Stimulated activated CD4-positive, alpha-beta T cell treated with anti-CD3 and anti-CD28 coated beads, Interleukin-1b, Interleukin-23, amount 100 ng/mL, for 4 hours (primary cell): ENCODE results near the gene CDK19.
"Not testable (repeated sequence)": the region's sequence is repeated elsewhere in the genome, so short reads cannot be mapped to it uniquely, and the experiment has no call there.

ENCODE experiments used
- DNase-seq, 2 donors: peaks; one replicate each; pipeline ENCODE4 v3.0.0-alpha.2; 2020; ENCODE audit warnings: low read depth in 2 of 2

The CDK19 gene

DNA sequence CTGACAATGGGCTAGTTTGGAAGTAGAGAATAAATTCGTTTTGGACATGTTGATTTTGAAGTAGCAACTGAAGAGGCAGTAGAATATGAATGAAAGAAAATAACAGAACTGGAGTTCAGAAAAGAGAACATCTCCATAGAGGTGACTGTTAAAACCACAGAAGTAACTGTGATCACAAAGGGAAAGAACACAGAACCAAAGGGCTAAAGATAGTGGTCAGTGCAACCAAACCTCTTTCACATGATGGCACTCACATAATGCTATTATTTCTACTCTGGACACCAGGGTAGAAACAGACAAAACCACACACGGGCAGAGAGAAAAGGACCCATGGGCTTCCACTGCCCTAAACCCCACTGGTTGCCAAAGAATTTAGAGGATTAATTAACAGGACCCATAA is 58.5 kb downstream of the CDK19 start:
- DNase-seq = no peak

- DNase-seq = no peak
Measured at GRCh38 chr6:110755411-110755834, 59.8 kb downstream of the CDK19 start.

DNA sequence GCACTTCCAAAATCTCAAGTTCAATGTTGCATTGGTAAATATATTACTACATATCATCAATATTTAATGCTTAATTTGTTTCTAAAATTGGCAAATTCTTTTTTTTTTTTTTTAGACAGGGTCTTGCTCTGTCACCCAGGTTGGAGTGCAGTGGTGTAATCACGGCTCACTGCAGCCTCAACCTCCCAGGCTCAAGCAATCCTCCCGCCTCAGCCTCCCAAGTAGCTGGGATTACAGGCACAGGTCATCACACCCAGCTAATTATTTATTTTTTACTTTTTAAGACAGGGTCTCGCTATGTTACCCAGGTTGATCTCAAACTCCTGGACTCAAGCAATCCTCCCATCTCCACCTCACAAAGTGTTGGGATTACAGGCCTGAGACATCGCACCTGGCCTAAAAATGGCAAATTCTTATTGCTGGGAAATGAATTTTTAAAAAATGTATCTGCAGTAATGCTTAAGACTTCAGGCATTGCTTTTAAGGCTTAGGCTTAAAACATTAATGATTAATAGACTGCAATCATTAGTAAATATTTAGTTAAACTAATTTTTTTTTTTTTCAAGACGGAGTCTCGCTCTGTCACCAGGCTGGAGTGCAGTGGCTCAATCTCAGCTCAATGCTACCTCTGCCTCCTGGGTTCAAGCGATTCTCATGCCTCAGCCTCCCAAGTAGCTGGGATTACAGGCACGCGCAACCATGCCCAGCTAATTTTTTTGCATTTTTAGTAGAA is 61.2 kb downstream of the CDK19 start:
- DNase-seq = not testable (repeated sequence)

GRCh38 chr6:110748453-110748852 is 66.8 kb downstream of the CDK19 start:
- no peak for DNase-seq

DNA sequence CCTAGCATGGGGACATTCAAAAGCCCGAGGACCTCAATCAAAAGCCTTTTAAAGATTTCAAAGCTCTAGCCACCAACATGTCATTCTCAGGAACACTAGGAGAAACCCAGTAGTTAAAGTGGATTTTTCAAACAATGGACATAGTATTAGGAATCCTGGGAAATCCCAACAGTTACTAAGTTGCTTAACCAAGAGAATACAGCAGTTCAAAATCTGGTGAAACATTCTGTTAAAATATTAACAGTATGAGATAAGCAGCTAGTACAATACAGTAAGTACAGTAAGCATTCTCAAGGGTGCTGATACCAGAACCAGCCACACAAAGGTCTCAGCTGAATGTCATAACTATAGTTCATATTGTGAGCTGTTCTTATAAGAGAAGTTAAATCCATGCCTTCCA is 68.6 kb downstream of the CDK19 start:
- no peak for DNase-seq

- no peak for DNase-seq
Measured at GRCh38 chr6:110744991-110745390, 70.3 kb downstream of the CDK19 start.

DNA sequence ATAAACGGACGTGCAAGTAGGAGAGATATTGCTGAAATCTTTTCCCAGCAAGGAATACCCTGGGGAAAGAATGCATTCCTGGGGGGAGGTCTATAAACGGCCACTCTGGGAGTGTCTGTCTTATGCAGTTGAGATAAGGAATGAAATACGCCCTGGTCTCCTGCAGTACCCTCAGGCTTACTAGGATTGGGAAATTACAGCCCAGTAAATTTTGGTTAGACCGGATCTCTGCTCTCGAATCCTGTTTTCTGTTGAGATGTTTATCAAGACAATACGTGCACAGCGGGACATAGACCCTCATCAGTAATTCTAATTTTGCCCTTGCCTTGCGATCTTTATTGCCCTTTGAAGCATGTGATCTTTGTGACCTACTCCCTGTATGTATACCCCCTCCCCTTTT is 72.7 kb downstream of the CDK19 start:
- not testable (repeated sequence) for DNase-seq

DNA sequence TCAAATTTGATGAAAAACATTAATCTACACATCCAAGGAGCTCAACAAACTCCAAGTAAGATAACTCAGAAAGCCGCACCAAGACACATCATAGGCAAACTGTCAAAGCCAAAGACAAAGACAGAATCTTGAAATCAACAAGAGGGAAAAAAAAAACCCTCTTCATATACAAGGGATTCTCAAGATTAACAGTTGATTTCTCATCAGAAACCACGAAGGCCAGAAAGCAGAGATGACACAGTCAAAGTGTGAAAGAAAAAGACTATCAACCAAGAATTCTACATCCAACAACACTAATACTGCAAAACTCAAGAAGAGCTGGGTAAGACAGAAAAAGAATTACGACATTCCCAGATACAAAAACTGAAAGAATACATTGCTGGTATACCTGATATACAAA is 73.8 kb downstream of the CDK19 start:
- no peak for DNase-seq

GRCh38 chr6:110738899-110739365 is 76.3 kb downstream of the CDK19 start:
- no peak for DNase-seq

DNA sequence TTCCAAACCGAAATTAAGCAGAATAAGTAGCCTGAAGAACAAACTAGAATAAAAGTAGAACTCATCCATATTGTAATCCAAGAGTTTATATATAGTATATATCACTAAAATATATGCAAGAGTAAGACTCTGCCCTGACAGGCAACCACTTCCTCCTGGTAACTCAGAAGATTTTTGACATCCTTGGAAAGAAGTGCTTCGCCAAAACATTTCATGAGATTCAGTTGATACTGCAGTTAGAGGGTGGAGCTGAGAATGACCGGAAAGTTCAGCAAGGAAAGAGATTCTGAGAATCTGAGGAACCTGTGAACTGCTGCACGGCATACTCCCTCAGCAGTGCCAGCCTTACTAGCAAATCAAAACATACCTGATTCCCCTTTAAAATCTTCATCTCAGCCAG is 79.6 kb downstream of the CDK19 start:
- no peak for DNase-seq

DNA sequence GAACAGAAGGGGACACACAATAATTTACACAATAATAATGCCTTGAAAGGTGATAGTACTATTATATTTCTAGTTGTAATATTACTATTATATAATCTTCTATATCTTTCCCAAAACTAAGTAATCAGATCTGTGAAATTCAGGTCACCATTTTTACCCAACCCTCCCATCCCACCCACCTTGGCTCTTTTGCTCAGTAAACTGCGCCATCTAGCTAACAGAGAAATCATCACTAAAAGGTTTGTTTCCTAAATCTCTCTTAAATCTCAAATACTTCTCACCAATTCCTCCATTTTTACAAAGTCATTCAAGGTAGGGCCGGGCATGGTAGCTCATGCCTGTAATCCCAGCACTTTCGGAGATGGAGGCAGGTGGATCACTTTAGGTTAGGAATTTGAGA is 83.4 kb downstream of the CDK19 start:
- DNase-seq = no peak

DNA sequence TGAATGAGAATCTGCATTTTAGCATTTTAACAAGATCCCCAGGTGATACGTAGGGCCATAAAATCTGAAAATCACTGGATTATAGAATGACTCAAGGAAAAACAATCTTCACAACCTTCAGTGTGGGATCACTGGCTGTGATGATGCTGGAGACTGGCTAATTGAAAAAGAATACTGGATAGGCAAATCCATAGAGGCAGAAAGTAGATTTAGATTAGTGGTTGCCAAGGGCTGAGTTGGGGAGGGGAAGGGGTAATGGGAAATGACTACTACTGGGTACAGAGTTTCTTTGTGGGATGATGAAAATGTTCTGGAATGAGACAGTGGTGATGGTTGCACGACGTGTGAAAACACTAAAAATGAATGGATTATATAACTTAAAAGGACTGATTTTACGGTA is 84.1 kb downstream of the CDK19 start:
- DNase-seq = no peak

GRCh38 chr6:110728501-110728900 is 86.8 kb downstream of the CDK19 start:
- no peak for DNase-seq

DNA sequence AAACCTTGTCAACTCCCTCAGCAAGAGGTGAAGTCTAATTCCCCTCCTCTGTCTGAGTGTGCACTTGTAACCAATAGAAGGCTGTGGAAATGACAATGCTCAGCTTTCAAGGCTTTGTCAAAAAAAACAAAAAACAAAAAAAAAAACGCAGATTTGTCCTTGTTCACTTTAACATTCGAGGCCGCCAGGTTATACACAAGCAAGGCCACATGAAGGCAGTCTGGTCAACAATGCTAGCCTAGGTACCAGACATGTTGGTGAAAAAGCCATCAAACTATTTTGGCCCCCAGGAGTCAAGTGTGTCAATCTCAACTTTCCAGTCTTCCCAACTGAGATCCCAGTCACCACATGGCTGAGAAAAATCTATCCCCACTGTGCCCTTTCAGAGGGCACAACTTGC is 92.3 kb downstream of the CDK19 start:
- DNase-seq = no peak

GRCh38 chr6:110720066-110720465 is 95.2 kb downstream of the CDK19 start:
- DNase-seq = no peak

DNA sequence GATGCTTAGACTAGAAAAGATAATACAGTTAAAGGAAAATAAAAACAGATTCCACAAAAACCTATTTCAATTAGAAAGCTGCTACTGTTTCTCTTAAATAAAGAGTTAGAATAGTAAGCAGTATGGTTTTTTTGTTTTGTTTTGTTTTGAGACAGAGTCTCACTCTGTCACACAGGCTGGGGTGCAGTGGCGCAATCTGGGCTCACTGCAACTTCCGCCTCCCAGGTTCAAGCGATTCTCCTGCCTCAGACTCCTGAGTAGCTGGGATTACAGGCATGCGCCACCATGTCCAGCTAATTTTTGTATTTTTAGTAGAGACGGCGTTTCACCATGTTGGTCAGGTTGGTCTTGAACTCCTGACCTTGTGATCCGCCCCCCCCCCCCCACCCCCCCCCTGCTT is 95.7 kb downstream of the CDK19 start:
- DNase-seq = not testable (repeated sequence)

GRCh38 chr6:110714143-110714542 is 101.1 kb downstream of the CDK19 start:
- DNase-seq = no peak

- DNase-seq = no peak
Measured at GRCh38 chr6:110712238-110712637, 103.0 kb downstream of the CDK19 start.

DNA sequence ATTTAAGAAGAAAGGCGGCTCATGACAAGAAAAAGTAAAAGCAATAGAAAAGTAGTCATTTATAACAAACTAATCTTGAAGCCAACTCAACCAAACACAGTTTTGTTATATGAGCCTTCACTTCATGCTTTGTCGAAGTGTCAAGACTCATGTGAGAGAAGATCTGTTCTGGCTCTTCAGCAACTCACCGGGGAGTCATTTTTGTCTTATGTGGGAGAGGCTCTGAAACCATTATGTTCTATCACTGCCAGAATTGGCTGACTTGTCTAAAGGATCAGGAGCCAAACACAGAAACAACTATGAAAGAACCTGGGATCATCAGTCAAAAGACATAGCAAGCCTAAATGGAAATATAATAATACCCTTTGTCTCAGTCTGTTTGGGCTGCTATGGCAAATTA is 105.2 kb downstream of the CDK19 start:
- DNase-seq = no peak

DNA sequence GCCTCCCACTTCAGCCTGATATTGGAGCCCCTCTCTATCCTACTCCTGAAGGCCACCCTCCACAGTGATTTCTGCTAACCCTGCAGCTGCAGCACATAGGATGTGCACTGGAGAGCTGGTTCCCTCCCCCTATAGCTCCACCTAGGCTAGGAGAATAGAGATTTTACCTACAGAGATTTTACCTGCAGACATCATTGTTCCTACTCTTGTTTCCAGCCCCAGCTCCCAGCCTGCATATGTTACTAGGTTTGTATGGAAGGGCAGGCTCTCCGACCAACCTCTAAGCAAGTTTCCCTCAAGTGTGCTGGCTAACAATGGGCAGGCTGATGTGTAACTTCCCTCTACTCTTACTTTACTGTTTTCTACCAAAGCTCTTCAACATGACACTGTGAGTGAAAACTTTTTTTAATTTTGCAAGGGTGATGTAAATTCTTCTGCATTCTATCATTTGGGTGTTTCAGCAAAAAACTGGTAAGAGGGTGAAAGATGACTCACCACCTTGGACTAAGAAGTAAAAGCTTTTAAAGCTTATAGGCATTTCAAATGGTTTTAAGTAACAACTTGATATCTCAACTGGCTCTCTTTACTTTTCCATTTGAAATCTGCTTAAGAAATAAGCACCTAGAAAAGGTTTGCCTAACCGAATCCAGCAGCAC is 106.8 kb downstream of the CDK19 start:
- no peak for DNase-seq

GRCh38 chr6:110705543-110705942 is 109.7 kb downstream of the CDK19 start:
- no peak for DNase-seq

DNA sequence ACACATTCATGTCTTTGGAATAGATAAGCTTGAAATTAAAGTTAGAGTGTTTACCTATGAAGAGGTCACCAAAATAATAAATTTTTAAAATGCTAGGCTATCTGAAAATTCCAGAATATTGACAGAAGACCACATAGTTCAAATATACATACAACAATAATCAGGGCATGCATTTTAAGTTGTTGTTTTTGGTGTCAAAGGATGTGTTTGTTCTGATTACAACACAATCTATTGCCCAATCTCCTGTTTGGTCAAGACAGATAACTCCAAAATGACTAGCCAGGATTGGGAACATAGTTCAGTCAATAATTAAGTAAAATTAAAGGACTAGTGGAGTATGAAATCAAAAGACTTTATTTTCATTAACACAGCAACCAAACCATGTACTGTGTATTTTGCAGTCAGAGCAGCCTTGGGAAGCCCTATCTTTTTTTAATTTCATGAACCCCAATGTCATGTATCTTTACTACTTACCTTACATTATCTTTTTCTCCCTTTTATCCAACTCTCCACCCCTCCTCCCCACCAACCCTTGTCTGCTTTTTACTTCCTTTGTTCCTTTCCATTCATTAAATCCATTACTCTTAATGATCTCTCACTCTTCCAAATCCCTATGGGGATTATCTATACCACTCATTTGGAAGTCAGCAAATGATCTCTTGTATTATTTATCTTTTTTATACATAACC is 111.2 kb downstream of the CDK19 start:
- DNase-seq = no peak
